Measurements from ENCODE around the gene MAPT.
"Not testable (repeated sequence)": the region's sequence is repeated elsewhere in the genome, so short reads cannot be mapped to it uniquely, and the experiment has no call there.

The MAPT gene

GRCh38 chr17:45953561-45953960, 59.2 kb downstream of the MAPT start:
- no peak for DNase-seq (ENCODE audit: low spot score)

DNA sequence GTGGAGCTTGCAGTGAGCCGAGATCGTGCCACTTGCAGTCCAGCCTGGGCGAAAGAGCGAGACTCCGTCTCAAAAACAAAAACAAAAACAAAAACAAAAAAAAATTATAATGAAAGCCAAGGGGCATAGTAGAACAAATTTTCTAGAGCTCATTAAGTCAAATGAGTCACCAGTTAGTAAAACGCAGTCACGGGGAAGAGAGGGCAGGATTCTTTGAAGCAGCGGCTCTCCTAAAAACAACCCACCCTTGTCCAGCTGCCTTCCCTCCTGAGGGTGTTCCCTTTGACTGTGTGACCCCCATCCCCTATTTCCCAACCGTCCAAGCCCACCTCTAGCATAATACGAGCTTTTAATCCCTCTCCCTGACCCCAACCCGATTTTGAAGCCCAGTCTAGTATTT, 60.6 kb downstream of the MAPT start:
- DNase-seq (ENCODE audit: low spot score): no peak

DNA sequence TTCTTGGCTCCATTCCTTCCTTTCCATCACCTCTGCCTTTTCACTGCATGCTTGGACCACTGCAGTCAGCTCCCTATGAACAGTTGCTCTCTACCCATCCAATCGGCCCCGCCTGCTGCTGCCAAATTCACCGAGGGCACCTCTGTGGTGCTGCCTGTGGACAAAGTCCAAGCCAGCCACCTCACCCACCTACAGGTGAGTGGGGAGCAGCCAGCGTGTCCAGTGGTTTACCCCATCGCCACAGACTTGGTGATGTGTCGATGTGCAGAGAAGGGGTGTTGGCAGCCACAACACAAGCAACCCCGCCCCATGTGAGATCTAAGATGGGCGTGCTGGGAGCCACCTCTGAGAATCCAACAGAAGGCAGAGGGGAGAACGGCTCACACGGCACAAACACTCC, 61.0 kb downstream of the MAPT start:
- no peak for DNase-seq (ENCODE audit: low spot score)

DNA sequence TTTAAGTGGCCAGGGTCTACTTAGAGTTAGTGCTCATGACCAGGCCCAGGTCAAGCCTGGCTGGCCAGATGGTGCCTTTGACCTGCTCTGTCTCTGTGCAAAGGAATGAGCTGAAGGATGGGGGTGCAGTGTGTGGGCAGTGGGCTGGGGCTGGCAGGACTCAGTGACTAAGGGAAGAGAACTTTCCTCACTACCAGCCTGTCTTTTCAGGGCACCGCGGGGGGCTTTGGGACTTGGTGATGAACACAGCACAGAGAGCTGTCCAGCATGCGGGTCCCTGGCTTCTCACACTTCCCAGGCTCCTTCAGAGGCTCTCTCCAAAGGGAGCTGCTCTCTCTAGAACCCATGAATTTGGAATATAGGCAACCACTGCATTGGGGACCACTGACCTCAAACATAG, 61.7 kb downstream of the MAPT start:
- DNase-seq (ENCODE audit: low spot score): no peak

- DNase-seq (ENCODE audit: low spot score): not testable (repeated sequence)
These were observed 62.4 kb downstream of the MAPT start for GRCh38 chr17:45956746-45957145.

DNA sequence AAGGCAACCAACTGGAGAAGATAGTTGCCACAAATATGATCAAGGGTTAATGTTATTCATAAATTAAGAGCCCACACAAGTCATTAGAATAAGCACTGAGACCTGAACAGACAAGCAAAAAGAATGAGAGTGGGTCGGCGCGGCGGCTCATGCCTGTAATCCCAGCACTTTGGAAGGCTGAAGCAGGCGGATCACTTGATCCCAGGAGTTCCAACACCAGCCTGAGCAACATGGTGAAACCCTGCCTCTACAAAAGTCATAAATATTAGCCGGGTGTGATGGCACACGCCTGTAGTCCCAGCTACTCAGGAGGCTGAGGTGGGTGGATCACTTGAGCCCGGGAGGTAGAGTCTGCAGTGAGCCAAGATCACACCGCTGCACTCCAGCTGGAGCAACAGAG, 64.0 kb downstream of the MAPT start:
- DNase-seq (ENCODE audit: low spot score): no peak

DNA sequence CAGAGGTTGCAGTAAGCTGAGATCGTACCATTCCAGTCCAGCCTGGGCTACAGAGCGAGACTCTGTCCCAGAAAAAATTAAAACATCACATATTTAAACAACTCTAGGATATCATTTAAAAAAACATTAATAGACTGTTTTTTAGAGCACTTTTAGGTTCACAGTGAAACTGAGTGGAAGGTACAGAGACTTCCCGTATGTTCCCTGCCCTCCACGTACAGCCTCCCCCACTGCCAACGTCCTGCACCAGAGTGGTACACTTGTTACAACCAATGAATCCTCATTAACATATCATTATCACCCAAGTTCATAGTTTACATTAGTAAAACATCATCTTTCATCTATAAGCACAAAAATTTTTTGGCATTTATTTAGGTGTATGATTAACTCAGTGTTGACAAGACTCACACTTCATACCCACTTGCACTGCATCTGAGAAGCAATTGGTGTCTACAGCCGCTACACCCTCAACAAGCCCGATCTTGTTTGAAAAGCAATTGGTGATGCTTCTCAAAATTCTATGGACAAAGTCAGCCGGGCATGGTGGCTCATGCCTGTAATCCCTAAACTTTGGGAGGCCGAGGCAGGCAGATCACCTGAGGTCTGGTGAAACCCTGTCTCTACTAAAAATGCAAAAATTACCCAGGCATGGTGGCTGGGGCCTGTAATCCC, 64.8 kb downstream of the MAPT start:
- DNase-seq (ENCODE audit: low spot score): no peak

DNA sequence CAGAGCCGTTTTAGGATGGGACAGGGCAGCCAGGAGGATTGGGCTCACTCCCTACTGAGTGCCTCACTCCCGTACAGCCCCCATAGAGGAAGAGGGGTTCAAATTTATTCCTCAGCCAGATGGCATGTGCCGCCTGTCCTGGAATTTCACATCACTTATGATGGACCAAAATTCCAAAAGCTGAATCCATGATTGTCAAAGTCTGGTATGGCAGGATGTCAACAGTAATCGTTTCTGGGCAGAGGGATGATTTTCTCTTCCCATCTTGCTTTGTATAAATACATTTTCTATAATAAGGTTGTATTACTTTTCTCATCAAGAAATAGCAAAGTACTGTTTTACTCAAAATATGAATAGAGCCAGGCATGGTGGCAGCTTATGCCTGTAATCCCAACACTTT, 66.0 kb downstream of the MAPT start:
- DNase-seq (ENCODE audit: low spot score): no peak

DNA sequence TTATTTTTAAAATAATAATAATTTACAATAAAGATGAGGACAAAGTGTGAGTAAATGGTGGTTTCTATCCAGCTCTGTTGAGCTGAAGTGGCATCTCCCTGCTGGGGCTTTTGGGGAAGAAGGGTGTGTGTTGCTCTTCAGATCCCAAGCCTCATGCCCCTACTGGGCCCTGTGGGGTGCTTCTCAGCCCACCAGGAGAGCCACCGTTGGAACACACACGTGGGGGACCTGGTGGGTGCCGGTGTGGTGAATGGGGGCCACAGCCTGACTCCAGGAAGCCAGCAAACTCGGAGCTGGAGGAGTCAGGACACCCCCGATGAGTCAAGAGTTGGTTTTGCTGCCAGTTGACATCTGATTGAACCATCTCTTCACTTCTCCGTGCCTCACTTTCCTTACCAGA, 66.9 kb downstream of the MAPT start:
- no peak for DNase-seq (ENCODE audit: low spot score)

DNA sequence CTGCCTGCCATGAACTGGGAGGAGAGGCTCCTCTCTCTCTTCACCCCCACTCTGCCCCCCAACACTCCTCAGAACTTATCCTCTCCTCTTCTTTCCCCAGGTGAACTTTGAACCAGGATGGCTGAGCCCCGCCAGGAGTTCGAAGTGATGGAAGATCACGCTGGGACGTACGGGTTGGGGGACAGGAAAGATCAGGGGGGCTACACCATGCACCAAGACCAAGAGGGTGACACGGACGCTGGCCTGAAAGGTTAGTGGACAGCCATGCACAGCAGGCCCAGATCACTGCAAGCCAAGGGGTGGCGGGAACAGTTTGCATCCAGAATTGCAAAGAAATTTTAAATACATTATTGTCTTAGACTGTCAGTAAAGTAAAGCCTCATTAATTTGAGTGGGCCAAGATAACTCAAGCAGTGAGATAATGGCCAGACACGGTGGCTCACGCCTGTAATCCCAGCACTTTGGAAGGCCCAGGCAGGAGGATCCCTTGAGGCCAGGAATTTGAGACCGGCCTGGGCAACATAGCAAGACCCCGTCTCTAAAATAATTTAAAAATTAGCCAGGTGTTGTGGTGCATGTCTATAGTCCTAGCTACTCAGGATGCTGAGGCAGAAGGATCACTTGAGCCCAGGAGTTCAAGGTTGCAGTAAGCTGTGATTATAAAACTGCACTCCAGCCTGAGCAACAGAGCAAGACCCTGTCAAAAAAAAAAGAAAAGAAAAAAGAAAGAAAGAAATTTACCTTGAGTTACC, 68.0 kb downstream of the MAPT start:
- no peak for DNase-seq (ENCODE audit: low spot score)

DNA sequence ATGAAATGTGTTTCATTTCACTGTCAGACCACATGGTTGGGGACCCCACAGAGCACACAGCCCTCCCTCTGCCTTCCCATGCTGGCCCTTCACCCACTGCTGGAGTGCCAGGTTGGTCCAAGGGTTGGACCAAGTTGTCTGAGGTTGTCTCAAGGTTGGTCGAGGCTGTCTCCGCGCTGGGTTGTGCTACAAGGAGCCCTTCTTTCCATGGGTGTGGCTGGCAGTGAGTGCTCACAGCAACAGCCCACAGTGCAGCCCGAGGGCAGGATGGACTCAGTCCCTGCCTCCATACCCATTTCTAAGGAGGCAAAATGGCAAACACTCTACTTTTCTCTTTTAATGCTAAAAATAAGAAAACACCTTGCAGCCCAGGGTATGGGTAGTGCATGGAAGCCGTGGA, 68.9 kb downstream of the MAPT start:
- no peak for DNase-seq (ENCODE audit: low spot score)

DNA sequence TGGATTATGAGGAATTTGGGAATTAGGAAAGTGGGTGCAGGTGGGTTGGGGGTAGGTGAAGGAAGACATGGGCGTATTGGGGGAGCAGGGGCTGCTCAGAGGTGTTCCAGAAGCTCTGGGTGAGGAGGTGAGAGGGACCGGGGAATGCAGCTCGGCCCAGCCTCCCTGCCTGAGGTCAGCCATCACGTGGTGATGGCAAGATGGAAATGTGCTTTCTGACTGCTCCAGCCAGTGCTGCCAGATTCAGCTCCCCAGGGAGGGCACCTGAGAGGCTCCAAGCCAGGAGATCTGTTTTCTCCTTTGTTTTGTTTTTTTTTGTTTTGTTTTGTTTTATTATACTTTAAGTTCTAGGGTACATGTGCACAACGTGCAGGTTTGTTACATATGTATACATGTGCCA, 69.5 kb downstream of the MAPT start:
- DNase-seq (ENCODE audit: low spot score): no peak

GRCh38 chr17:45964634-45965033, 70.3 kb downstream of the MAPT start:
- DNase-seq (ENCODE audit: low spot score): no peak

- DNase-seq (ENCODE audit: low spot score): no peak
These were observed 71.5 kb downstream of the MAPT start for GRCh38 chr17:45965812-45966211.

DNA sequence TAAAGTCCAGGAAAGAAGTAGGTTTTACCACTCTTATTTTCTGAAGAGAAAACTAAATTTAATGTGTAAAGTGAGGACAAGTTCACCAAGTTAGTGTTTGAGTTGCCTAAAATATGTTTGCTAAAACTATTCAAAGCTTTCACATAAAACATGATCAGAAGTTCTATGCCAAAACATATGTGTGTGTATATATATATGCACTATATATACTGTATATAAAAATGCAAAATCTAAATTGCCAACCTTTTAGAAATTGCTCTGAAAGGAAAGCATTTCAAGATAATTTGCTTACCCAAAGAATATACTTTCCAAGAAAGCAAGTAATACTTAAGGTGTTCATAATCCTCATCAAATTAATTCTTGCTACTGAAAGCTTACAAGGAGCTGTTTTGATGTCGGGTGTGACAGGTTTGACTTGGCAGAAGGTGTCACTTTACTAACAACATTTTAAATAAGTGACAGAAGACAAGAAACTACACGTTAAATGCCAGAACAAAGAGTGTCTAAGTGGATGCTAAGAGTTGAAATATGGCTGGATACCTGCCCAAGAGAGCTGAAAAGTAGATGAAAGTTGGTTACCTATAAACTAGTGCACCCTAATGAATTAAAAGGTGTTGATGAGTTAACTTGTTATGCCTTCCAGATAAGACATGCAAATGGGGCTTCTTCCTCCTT, 72.4 kb downstream of the MAPT start:
- no peak for DNase-seq (ENCODE audit: low spot score)

DNA sequence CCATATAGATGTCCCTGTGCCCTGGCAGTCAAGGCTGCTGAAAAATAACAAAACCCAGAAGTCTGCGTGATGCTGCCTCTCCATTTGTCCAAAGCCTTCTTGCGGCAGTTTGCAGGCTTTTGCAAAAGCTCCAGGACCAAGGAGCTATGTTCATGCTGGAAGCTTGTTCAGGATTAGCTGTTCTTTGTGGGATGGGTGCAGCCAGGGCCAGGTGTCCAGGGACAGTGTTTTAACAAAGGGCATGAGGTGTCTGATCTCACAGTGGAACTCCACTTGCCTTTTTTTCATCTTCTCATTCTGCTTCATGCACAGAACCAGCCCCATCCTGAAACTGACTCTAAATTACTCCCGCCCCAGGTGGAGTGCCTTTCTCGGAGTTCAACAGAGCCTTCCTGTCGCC, 73.0 kb downstream of the MAPT start:
- no peak for DNase-seq (ENCODE audit: low spot score)

DNA sequence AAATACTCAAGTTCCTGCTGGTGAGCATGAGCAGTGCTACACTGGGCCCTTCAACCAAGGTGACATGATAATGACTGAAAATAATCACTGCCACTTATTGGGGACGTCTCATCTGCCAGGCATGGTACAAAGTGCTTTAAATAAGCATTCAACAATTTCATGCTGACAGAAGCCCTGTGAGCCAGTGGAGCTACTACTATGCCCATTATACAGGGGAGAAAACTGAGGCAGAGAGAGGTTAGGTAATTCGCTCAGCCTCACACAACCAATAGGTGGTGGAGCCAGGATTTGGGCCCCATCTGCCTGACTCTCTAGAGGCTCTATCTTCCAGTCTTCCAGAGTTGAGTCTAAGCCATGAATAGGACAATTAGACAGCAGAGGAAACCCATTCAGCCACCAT, 74.4 kb downstream of the MAPT start:
- no peak for DNase-seq (ENCODE audit: low spot score)

DNA sequence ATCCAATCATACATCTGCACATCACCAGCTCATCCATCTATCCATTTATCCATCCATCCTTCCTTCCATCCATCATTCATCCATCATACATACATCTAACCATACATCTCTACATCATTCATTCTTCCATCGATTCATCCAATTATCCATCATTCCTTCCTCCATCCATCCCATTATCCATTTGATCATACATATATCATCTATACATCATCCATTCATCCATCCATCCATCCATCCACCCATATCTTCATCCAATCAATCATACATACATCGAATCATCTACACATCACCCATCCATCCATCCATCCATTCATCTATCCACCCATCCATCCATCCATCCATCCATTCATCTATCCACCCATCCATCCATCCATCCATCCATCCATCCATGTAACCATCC, 75.4 kb downstream of the MAPT start:
- no peak for DNase-seq (ENCODE audit: low spot score)

DNA sequence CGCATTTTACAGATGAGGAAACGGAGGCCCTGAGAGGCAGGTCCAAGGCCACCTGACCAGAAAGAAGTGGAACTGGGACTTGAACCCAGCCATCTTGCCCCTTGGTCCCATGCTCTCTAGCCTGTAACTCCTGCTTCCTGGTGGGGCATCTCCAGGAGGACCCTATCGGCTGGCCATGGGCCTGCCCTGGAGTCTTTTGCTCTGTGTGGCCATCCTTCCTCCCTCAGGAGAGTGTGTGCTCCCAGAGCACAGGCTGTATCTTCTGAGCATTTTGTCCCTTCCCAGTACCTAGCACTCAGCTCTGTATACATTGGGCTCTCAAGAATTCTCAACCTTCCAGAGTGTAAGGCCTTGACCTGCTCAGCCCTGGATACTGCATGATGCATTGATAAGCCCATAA, 76.3 kb downstream of the MAPT start:
- DNase-seq (ENCODE audit: low spot score): no peak

DNA sequence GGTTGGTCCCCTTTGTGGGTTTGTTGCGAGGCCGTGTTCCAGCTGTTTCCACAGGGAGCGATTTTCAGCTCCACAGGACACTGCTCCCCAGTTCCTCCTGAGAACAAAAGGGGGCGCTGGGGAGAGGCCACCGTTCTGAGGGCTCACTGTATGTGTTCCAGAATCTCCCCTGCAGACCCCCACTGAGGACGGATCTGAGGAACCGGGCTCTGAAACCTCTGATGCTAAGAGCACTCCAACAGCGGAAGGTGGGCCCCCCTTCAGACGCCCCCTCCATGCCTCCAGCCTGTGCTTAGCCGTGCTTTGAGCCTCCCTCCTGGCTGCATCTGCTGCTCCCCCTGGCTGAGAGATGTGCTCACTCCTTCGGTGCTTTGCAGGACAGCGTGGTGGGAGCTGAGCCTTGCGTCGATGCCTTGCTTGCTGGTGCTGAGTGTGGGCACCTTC, 77.4 kb downstream of the MAPT start:
- no peak for DNase-seq (ENCODE audit: low spot score)

DNA sequence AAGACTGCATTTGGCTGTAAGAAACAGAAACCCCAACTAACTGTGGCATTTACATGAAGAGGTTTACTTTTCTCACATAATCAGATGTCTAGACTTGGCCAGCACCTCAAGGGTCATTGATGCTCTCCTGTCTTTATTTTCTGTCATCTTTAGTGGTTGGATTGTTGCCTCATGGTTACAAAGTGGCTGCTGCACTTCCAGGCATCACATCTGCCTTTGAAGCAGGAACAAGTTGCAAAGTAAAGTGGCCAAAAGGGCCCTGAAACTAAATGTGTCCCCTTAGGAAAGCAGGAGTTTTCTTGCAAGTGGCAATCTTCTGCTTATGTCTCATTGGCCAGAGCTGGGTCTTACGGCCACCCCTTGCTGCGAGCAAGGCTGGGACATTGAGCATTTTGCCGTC, 78.2 kb downstream of the MAPT start:
- DNase-seq (ENCODE audit: low spot score): no peak

- DNase-seq (ENCODE audit: low spot score): no peak
These were observed 78.9 kb downstream of the MAPT start for GRCh38 chr17:45973099-45973780.
